GM23338 (cell line): ENCODE measurements around the gene PMVK. TPM values are rescaled to one million over a fixed set of nuclear protein-coding genes. Genes with fewer than 3 reads are reported as not detected.

Source experiments
- ATAC-seq: fragments of 200-7000 bp; cut with Tn5 transposase; 3 replicates; pipeline ENCODE4 v1.9.1; 2020
- DNase-seq: peaks from one replicate; pipeline ENCODE4 v3.0.0-alpha.2; 2015; ENCODE audit warnings: low spot score
- H2AFZ ChIP-seq: fragments of 200-600 bp; sonication (generic); 2 replicates; pipeline ENCODE4 v1.8.0; 2016; ENCODE audit warnings: antibody characterized with exemption, mild to moderate bottlenecking, moderate library complexity
- H3F3A ChIP-seq: fragments of 200-600 bp; sonication (generic); replicated peaks from 2 replicates; pipeline ENCODE4 v1.8.0; 2017; ENCODE audit warnings: antibody characterized with exemption, mixed run types, low read depth
- H3K27ac ChIP-seq: fragments of 200-600 bp; sonication (generic); 2 replicates; pipeline ENCODE4 v1.6.1; 2016; ENCODE audit warnings: low read depth
- H3K27me3 ChIP-seq: fragments of 200-600 bp; sonication (generic); 2 replicates; pipeline ENCODE4 v1.8.0; 2016; ENCODE audit warnings: mild to moderate bottlenecking, mixed run types, moderate library complexity; ENCODE audit not compliant: insufficient read depth
- H3K36me3 ChIP-seq: fragments of 200-600 bp; sonication (generic); 2 replicates; pipeline ENCODE4 v1.8.0; 2016; ENCODE audit warnings: mild to moderate bottlenecking; ENCODE audit not compliant: insufficient read depth
- H3K4me1 ChIP-seq: fragments of 200-600 bp; sonication (generic); 2 replicates; pipeline ENCODE4 v1.8.0; 2016; ENCODE audit warnings: mild to moderate bottlenecking, moderate library complexity; ENCODE audit not compliant: insufficient read depth
- H3K4me2 ChIP-seq: fragments of 200-600 bp; sonication (generic); 2 replicates; pipeline ENCODE4 v1.7.1; 2017; ENCODE audit warnings: mixed run types
- H3K4me3 ChIP-seq: fragments of 200-600 bp; sonication (generic); 2 replicates; pipeline ENCODE4 v1.6.1; 2016; ENCODE audit warnings: mixed run types
- H3K79me2 ChIP-seq: fragments of 200-600 bp; sonication (generic); replicated peaks from 2 replicates; pipeline ENCODE4 v1.8.0; 2017; ENCODE audit warnings: mild to moderate bottlenecking; ENCODE audit not compliant: insufficient read depth
- H3K9me2 ChIP-seq: fragments of 200-600 bp; sonication (generic); 2 replicates; pipeline ENCODE4 v1.8.0; 2017; ENCODE audit not compliant: insufficient read depth
- H4K20me1 ChIP-seq: fragments of 200-600 bp; sonication (generic); replicated peaks from 2 replicates; pipeline ENCODE4 v1.8.0; 2017; ENCODE audit warnings: mild to moderate bottlenecking; ENCODE audit not compliant: insufficient read depth
- H3K27ac Mint-ChIP-seq: 2 replicates; pipeline ENCODE4 v1.8.0; 2020; ENCODE audit warnings: inconsistent platforms, mild to moderate bottlenecking, moderate library complexity, mixed read lengths
- H3K27me3 Mint-ChIP-seq: 3 replicates; pipeline ENCODE4 v1.8.0; 2022; ENCODE audit warnings: low read depth, mild to moderate bottlenecking, moderate library complexity, mixed read lengths, inconsistent platforms; ENCODE audit not compliant: insufficient read depth, poor library complexity
- H3K36me3 Mint-ChIP-seq: 3 replicates; pipeline ENCODE4 v1.8.0; 2021; ENCODE audit warnings: low read depth, mild to moderate bottlenecking, inconsistent platforms, moderate library complexity, mixed read lengths
- H3K4me1 Mint-ChIP-seq: 3 replicates; pipeline ENCODE4 v1.8.0; 2020; ENCODE audit warnings: mild to moderate bottlenecking, inconsistent platforms, mixed read lengths
- H3K4me3 Mint-ChIP-seq: 3 replicates; pipeline ENCODE4 v1.8.0; 2021; ENCODE audit warnings: moderate library complexity, mild to moderate bottlenecking, inconsistent platforms, mixed read lengths
- H3K9me3 Mint-ChIP-seq: 3 replicates; pipeline ENCODE4 v1.8.0; 2020; ENCODE audit warnings: moderate library complexity, mild to moderate bottlenecking, inconsistent platforms, mixed read lengths
- CREB1 ChIP-seq: fragments of 250-450 bp; sonication (Bioruptor Pico); IDR thresholded peaks from 2 replicates; pipeline ENCODE4 v1.5.0; 2020; ENCODE audit warnings: low read depth, mild to moderate bottlenecking, moderate library complexity
- EZH2 ChIP-seq: fragments of 200-600 bp; sonication (generic); IDR thresholded peaks from one replicate; pipeline ENCODE4 v1.8.0; 2017; ENCODE audit warnings: antibody characterized with exemption, mild to moderate bottlenecking, low read depth; ENCODE audit not compliant: unreplicated experiment
- EZH2phosphoT487 ChIP-seq: fragments of 200-600 bp; sonication (generic); IDR thresholded peaks from one replicate; pipeline ENCODE4 v1.8.1; 2018; ENCODE audit warnings: antibody characterized with exemption; ENCODE audit not compliant: unreplicated experiment
- JUNB ChIP-seq: IDR thresholded peaks from one replicate; pipeline ENCODE4 v1.6.1; 2016; ENCODE audit warnings: antibody characterized with exemption; ENCODE audit not compliant: unreplicated experiment
- NANOG ChIP-seq: IDR thresholded peaks from 2 replicates; pipeline ENCODE4 v1.6.1; 2016; ENCODE audit warnings: antibody characterized with exemption, borderline replicate concordance
- POLR2AphosphoS5 ChIP-seq: IDR thresholded peaks from 2 replicates; pipeline ENCODE4 v1.6.1; 2016; ENCODE audit warnings: antibody characterized with exemption, low read depth
- STAT1 ChIP-seq: IDR thresholded peaks from one replicate; pipeline ENCODE4 v1.6.1; 2016; ENCODE audit warnings: antibody characterized with exemption; ENCODE audit not compliant: unreplicated experiment
- ZNF114 ChIP-seq: fragments of 250-450 bp; sonication (Bioruptor Pico); IDR thresholded peaks from 2 replicates; pipeline ENCODE4 v1.5.0; 2020; ENCODE audit warnings: mild to moderate bottlenecking, moderate library complexity
- ZNF331 ChIP-seq: fragments of 250-450 bp; sonication (Bioruptor Pico); IDR thresholded peaks from 2 replicates; pipeline ENCODE4 v1.5.0; 2020; ENCODE audit warnings: low read depth, mild to moderate bottlenecking, moderate library complexity
- polyA plus RNA-seq: library from polyadenylated mRNA; unstranded; fragments of >200 nt; fragmentation: Nextera tagmentation; extraction: Ambion mirVana; gene quantifications from 2 replicates; pipeline ENCODE4 v1.2.1, GENCODE V29; 2016
- total RNA-seq: library from RNA; depleted of rRNA; stranded (reverse); fragments of >200 nt; shearing (Covaris generic); gene quantifications from 2 replicates; pipeline ENCODE4 v1.2.3, GENCODE V29; 2014
- TF ChIP-seq, protein P1 (sequence below): IDR thresholded peaks from 2 replicates; pipeline ENCODE4 v1.6.1; 2016; ENCODE audit warnings: antibody characterized with exemption
- TF ChIP-seq, protein P2 (sequence below): fragments of 250-450 bp; sonication (Bioruptor Pico); IDR thresholded peaks from 2 replicates; pipeline ENCODE4 v1.5.0; 2020; ENCODE audit warnings: mild to moderate bottlenecking, moderate library complexity
- TF ChIP-seq, protein P3 (sequence below): IDR thresholded peaks from one replicate; pipeline ENCODE4 v1.6.1; 2018; ENCODE audit warnings: antibody characterized with exemption; ENCODE audit not compliant: unreplicated experiment
- TF ChIP-seq, protein P4 (sequence below), 2 experiments: fragments of 200-600 bp in 1 of 2; sonication (generic) in 1 of 2; conservative IDR thresholded peaks; 2 replicates each; pipeline versions ENCODE4 v1.5.1 to v1.6.1; 2016 to 2017; ENCODE audit warnings: antibody characterized with exemption in 2 of 2, low read depth in 2 of 2, mild to moderate bottlenecking in 2 of 2, moderate library complexity in 1 of 2

Gene PMVK
- total and polyA plus RNA-seq, 2 experiments from 2014 or later = 8.1 to 25.0 TPM

DNA sequence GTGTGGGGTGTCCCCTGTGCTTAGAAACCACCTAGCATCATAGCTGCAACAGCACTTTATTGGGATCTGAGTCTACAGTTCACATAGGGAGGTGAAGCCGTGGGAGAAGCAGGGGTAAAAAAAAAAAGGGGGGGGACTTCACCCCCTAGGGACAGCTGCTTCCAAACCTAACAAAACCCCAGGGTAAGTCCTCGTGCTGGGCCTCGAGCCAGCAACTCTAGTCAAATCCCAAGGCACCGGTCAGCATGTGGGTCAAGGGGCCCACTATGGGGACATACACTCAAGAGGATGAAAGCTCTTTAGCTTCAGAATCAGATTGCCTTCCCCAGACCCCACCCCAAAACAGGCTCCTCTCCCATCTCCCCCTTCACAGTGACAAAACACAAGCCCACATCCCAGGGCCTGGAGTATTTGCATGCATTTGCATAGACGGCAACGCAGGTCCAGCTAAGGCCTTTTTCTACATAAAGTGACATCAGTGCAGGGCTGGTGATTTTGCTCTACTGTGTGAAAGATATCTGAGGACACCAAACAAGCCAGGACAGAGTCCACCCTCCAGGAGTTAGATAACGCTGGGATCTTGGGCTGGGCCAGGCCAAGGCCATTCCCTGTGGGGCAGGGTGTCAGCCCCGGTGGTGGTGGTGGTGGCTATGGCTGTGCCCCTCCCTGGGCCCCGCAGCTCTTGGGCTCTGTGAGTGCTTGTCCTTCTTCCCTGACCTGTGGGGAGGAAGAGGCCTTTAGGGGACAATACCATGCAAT lies 8.1 kb upstream of the PMVK start:
- Mint-ChIP-seq H3K36me3 (no peaks in the 10 kb centered on the region; the same call in 2 of the 3 replicates), H3K4me1 (peaks cover 21% of the 10 kb centered on the region), H3K27ac (no peak overlapping the region), H3K4me3 (no peak overlapping the region; the same call in 2 of the 3 replicates), H3K27me3 (peaks cover 12% of the 10 kb centered on the region), H3K9me3 (no peaks in the 10 kb centered on the region)
- no peak overlapping the region for H3K4me2 ChIP-seq
- H3K9me2 ChIP-seq = no peaks in the 10 kb centered on the region
- H3K27me3 ChIP-seq = no peaks in the 10 kb centered on the region
- peak overlapping the region; percentile 72; the same call in 1 of the 2 replicates for H3K27ac ChIP-seq
- H2AFZ ChIP-seq = no peak overlapping the region
- H3K4me1 ChIP-seq = peaks cover 6% of the 10 kb centered on the region
- ATAC-seq (no peak), DNase-seq (no peak)
- no peaks in the 10 kb centered on the region for H3K79me2 ChIP-seq
- H3K36me3 ChIP-seq = no peaks in the 10 kb centered on the region
- no peaks in the 10 kb centered on the region for H4K20me1 ChIP-seq
- H3F3A ChIP-seq = no peaks in the 10 kb centered on the region
- no peak overlapping the region for H3K4me3 ChIP-seq
- no peak for TF ChIP-seq EZH2
- TF ChIP-seq ZNF114 (CRISPR knock-in tag) = no peak
- TF ChIP-seq ZNF331 (CRISPR knock-in tag) = no peak
- TF ChIP-seq STAT1 = no peak
- TF ChIP-seq, protein P1, sequence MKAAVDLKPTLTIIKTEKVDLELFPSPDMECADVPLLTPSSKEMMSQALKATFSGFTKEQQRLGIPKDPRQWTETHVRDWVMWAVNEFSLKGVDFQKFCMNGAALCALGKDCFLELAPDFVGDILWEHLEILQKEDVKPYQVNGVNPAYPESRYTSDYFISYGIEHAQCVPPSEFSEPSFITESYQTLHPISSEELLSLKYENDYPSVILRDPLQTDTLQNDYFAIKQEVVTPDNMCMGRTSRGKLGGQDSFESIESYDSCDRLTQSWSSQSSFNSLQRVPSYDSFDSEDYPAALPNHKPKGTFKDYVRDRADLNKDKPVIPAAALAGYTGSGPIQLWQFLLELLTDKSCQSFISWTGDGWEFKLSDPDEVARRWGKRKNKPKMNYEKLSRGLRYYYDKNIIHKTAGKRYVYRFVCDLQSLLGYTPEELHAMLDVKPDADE = no peak
- no peak for TF ChIP-seq POLR2AphosphoS5
- TF ChIP-seq, protein P2, sequence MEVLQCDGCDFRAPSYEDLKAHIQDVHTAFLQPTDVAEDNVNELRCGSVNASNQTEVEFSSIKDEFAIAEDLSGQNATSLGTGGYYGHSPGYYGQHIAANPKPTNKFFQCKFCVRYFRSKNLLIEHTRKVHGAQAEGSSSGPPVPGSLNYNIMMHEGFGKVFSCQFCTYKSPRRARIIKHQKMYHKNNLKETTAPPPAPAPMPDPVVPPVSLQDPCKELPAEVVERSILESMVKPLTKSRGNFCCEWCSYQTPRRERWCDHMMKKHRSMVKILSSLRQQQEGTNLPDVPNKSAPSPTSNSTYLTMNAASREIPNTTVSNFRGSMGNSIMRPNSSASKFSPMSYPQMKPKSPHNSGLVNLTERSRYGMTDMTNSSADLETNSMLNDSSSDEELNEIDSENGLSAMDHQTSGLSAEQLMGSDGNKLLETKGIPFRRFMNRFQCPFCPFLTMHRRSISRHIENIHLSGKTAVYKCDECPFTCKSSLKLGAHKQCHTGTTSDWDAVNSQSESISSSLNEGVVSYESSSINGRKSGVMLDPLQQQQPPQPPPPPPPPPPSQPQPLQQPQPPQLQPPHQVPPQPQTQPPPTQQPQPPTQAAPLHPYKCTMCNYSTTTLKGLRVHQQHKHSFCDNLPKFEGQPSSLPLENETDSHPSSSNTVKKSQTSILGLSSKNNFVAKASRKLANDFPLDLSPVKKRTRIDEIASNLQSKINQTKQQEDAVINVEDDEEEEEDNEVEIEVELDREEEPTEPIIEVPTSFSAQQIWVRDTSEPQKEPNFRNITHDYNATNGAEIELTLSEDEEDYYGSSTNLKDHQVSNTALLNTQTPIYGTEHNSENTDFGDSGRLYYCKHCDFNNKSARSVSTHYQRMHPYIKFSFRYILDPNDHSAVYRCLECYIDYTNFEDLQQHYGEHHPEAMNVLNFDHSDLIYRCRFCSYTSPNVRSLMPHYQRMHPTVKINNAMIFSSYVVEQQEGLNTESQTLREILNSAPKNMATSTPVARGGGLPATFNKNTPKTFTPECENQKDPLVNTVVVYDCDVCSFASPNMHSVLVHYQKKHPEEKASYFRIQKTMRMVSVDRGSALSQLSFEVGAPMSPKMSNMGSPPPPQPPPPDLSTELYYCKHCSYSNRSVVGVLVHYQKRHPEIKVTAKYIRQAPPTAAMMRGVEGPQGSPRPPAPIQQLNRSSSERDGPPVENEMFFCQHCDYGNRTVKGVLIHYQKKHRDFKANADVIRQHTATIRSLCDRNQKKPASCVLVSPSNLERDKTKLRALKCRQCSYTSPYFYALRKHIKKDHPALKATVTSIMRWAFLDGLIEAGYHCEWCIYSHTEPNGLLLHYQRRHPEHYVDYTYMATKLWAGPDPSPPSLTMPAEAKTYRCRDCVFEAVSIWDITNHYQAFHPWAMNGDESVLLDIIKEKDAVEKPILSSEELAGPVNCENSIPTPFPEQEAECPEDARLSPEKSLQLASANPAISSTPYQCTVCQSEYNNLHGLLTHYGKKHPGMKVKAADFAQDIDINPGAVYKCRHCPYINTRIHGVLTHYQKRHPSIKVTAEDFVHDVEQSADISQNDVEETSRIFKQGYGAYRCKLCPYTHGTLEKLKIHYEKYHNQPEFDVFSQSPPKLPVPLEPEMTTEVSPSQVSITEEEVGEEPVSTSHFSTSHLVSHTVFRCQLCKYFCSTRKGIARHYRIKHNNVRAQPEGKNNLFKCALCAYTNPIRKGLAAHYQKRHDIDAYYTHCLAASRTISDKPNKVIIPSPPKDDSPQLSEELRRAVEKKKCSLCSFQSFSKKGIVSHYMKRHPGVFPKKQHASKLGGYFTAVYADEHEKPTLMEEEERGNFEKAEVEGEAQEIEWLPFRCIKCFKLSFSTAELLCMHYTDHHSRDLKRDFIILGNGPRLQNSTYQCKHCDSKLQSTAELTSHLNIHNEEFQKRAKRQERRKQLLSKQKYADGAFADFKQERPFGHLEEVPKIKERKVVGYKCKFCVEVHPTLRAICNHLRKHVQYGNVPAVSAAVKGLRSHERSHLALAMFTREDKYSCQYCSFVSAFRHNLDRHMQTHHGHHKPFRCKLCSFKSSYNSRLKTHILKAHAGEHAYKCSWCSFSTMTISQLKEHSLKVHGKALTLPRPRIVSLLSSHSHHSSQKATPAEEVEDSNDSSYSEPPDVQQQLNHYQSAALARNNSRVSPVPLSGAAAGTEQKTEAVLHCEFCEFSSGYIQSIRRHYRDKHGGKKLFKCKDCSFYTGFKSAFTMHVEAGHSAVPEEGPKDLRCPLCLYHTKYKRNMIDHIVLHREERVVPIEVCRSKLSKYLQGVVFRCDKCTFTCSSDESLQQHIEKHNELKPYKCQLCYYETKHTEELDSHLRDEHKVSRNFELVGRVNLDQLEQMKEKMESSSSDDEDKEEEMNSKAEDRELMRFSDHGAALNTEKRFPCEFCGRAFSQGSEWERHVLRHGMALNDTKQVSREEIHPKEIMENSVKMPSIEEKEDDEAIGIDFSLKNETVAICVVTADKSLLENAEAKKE = no peak
- TF ChIP-seq, protein P3, sequence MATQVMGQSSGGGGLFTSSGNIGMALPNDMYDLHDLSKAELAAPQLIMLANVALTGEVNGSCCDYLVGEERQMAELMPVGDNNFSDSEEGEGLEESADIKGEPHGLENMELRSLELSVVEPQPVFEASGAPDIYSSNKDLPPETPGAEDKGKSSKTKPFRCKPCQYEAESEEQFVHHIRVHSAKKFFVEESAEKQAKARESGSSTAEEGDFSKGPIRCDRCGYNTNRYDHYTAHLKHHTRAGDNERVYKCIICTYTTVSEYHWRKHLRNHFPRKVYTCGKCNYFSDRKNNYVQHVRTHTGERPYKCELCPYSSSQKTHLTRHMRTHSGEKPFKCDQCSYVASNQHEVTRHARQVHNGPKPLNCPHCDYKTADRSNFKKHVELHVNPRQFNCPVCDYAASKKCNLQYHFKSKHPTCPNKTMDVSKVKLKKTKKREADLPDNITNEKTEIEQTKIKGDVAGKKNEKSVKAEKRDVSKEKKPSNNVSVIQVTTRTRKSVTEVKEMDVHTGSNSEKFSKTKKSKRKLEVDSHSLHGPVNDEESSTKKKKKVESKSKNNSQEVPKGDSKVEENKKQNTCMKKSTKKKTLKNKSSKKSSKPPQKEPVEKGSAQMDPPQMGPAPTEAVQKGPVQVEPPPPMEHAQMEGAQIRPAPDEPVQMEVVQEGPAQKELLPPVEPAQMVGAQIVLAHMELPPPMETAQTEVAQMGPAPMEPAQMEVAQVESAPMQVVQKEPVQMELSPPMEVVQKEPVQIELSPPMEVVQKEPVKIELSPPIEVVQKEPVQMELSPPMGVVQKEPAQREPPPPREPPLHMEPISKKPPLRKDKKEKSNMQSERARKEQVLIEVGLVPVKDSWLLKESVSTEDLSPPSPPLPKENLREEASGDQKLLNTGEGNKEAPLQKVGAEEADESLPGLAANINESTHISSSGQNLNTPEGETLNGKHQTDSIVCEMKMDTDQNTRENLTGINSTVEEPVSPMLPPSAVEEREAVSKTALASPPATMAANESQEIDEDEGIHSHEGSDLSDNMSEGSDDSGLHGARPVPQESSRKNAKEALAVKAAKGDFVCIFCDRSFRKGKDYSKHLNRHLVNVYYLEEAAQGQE = no peak
- no peak for TF ChIP-seq CREB1 (CRISPR knock-in tag)
- no peak for TF ChIP-seq EZH2phosphoT487
- TF ChIP-seq, protein P4, sequence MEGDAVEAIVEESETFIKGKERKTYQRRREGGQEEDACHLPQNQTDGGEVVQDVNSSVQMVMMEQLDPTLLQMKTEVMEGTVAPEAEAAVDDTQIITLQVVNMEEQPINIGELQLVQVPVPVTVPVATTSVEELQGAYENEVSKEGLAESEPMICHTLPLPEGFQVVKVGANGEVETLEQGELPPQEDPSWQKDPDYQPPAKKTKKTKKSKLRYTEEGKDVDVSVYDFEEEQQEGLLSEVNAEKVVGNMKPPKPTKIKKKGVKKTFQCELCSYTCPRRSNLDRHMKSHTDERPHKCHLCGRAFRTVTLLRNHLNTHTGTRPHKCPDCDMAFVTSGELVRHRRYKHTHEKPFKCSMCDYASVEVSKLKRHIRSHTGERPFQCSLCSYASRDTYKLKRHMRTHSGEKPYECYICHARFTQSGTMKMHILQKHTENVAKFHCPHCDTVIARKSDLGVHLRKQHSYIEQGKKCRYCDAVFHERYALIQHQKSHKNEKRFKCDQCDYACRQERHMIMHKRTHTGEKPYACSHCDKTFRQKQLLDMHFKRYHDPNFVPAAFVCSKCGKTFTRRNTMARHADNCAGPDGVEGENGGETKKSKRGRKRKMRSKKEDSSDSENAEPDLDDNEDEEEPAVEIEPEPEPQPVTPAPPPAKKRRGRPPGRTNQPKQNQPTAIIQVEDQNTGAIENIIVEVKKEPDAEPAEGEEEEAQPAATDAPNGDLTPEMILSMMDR (conservative IDR thresholded peaks at IDR 0.05; ENCODE audit: low read depth in 2 of 2) = no peak
- TF ChIP-seq JUNB = no peak
- no peak for TF ChIP-seq NANOG
